Neural cell (in vitro differentiated cells): ENCODE data around the gene RHPN2. TPM values are rescaled to one million over a fixed set of nuclear protein-coding genes. Genes with fewer than 3 reads are reported as not detected.

Experiments
- H2AFZ ChIP-seq: fragments of 200-600, 300-800 bp; sonication (generic), shearing (Covaris generic); 2 replicates; pipeline ENCODE4 v1.6.0; 2014; ENCODE audit warnings: low read depth, mild to moderate bottlenecking, antibody characterized with exemption, low read length, moderate library complexity
- H3F3A ChIP-seq: fragments of 200-600 bp; shearing (Covaris generic); 2 replicates; pipeline ENCODE4 v1.6.1; 2016; ENCODE audit warnings: mild to moderate bottlenecking, moderate library complexity, mixed read lengths, antibody characterized with exemption, low read length; ENCODE audit not compliant: insufficient read depth, poor library complexity, severe bottlenecking
- H3K27ac ChIP-seq: fragments of 200-600, 300-800 bp; sonication (generic), shearing (Covaris generic); 2 replicates; pipeline ENCODE4 v1.5.1; 2014; ENCODE audit warnings: mild to moderate bottlenecking, low read length, moderate library complexity
- H3K27me3 ChIP-seq: fragments of 300-800, 200-600 bp; sonication (generic), shearing (Covaris generic); 2 replicates; pipeline ENCODE4 v1.6.0; 2014; ENCODE audit warnings: mild to moderate bottlenecking, low read depth, low read length, moderate library complexity; ENCODE audit not compliant: insufficient read depth
- H3K36me3 ChIP-seq: fragments of 300-800, 200-600 bp; sonication (generic), shearing (Covaris generic); 2 replicates; pipeline ENCODE4 v1.5.1; 2014; ENCODE audit warnings: mild to moderate bottlenecking, antibody characterized with exemption, low read length, moderate library complexity; ENCODE audit not compliant: insufficient read depth
- H3K4me2 ChIP-seq: fragments of 300-800, 200-600 bp; sonication (generic), shearing (Covaris generic); 2 replicates; pipeline ENCODE4 v1.6.0; 2014; ENCODE audit warnings: mild to moderate bottlenecking, low read length
- H3K4me3 ChIP-seq: fragments of 300-800, 200-600 bp; sonication (generic), shearing (Covaris generic); 2 replicates; pipeline ENCODE4 v1.5.1; 2014; ENCODE audit warnings: mild to moderate bottlenecking, low read length, moderate library complexity
- H3K79me2 ChIP-seq: fragments of 200-600 bp; shearing (Covaris generic); replicated peaks from 2 replicates; pipeline ENCODE4 v1.6.0; 2014; ENCODE audit warnings: mild to moderate bottlenecking, low read length, moderate library complexity; ENCODE audit not compliant: insufficient read depth
- H3K9ac ChIP-seq: fragments of 300-800, 200-600 bp; sonication (generic), shearing (Covaris generic); 2 replicates; pipeline ENCODE4 v1.6.1; 2016; ENCODE audit warnings: mild to moderate bottlenecking, low read length, mixed read lengths
- H3K9me2 ChIP-seq: fragments of 200-600 bp; shearing (Covaris generic); 2 replicates; pipeline ENCODE4 v1.6.1; 2016; ENCODE audit warnings: mild to moderate bottlenecking, low read length, mixed read lengths; ENCODE audit not compliant: insufficient read depth
- H3K9me3 ChIP-seq: fragments of 200-600, 300-800 bp; sonication (generic), shearing (Covaris generic); 2 replicates; pipeline ENCODE4 v1.6.1; 2016; ENCODE audit warnings: mild to moderate bottlenecking, mixed run types, low read length, moderate library complexity, mixed read lengths
- H4K20me1 ChIP-seq: fragments of 200-600 bp; shearing (Covaris generic); 2 replicates; pipeline ENCODE4 v1.6.1; 2016; ENCODE audit warnings: mild to moderate bottlenecking, mixed run types; ENCODE audit not compliant: insufficient read depth
- CTCF ChIP-seq: fragments of 450-650 bp; IDR thresholded peaks from 2 replicates; pipeline ENCODE4 v1.5.1; 2014; ENCODE audit warnings: antibody characterized with exemption, mild to moderate bottlenecking, moderate library complexity; ENCODE audit not compliant: poor library complexity, severe bottlenecking
- EP300 ChIP-seq: fragments of 450-650 bp; conservative IDR thresholded peaks from 2 replicates; pipeline ENCODE4 v1.6.1; 2014; ENCODE audit warnings: antibody characterized with exemption, mild to moderate bottlenecking, moderate library complexity; ENCODE audit not compliant: poor library complexity, severe bottlenecking
- EZH2 ChIP-seq: fragments of 200-600, 300-800 bp; shearing (Covaris generic), sonication (generic); IDR thresholded peaks from 2 replicates; pipeline ENCODE4 v1.6.1; 2014; ENCODE audit warnings: antibody characterized with exemption, low read length, borderline replicate concordance, mild to moderate bottlenecking; ENCODE audit not compliant: insufficient read depth, poor library complexity, severe bottlenecking
- MXI1 ChIP-seq: fragments of 450-650 bp; conservative IDR thresholded peaks from 2 replicates; pipeline ENCODE4 v1.6.1; 2014; ENCODE audit warnings: antibody characterized with exemption, mild to moderate bottlenecking; ENCODE audit not compliant: poor library complexity, severe bottlenecking
- POLR2AphosphoS5 ChIP-seq: IDR thresholded peaks from 2 replicates; pipeline ENCODE4 v1.6.1; 2012
- RAD21 ChIP-seq: fragments of 450-650 bp; conservative IDR thresholded peaks from 2 replicates; pipeline ENCODE4 v1.6.1; 2014; ENCODE audit warnings: antibody characterized with exemption, mild to moderate bottlenecking, moderate library complexity
- SMC3 ChIP-seq: fragments of 450-650 bp; conservative IDR thresholded peaks from 2 replicates; pipeline ENCODE4 v1.6.1; 2014; ENCODE audit warnings: antibody characterized with exemption, mild to moderate bottlenecking, moderate library complexity; ENCODE audit not compliant: poor library complexity
- TAF1 ChIP-seq: IDR thresholded peaks from 2 replicates; pipeline ENCODE4 v1.6.1; 2012; ENCODE audit warnings: low read depth
- polyA plus RNA-seq: library from polyadenylated mRNA; depleted of rRNA; stranded (reverse); fragments of >200 nt; gene quantifications from 2 replicates; pipeline ENCODE4 v1.2.3, GENCODE V29; 2014
- TF ChIP-seq, protein P1 (sequence below): IDR thresholded peaks from 2 replicates; pipeline ENCODE4 v1.6.1; 2012; ENCODE audit warnings: borderline replicate concordance

Gene RHPN2
- polyA plus RNA-seq, 1 donor from 2014 or later = 1.5 TPM

- H3K4me2 ChIP-seq = no peak overlapping the region
- H3K9me3 ChIP-seq = no peaks in the 10 kb centered on the region
- H2AFZ ChIP-seq = no peak overlapping the region
- H3K9ac ChIP-seq = no peak overlapping the region
- no peak overlapping the region for H3K27ac ChIP-seq
- H4K20me1 ChIP-seq = no peaks in the 10 kb centered on the region
- no peaks in the 10 kb centered on the region for H3K27me3 ChIP-seq
- no peaks in the 10 kb centered on the region for H3F3A ChIP-seq
- no peaks in the 10 kb centered on the region for H3K9me2 ChIP-seq
- peaks cover 4% of the 10 kb centered on the region for H3K36me3 ChIP-seq
- TF ChIP-seq TAF1 = no peak
- TF ChIP-seq, protein P1, sequence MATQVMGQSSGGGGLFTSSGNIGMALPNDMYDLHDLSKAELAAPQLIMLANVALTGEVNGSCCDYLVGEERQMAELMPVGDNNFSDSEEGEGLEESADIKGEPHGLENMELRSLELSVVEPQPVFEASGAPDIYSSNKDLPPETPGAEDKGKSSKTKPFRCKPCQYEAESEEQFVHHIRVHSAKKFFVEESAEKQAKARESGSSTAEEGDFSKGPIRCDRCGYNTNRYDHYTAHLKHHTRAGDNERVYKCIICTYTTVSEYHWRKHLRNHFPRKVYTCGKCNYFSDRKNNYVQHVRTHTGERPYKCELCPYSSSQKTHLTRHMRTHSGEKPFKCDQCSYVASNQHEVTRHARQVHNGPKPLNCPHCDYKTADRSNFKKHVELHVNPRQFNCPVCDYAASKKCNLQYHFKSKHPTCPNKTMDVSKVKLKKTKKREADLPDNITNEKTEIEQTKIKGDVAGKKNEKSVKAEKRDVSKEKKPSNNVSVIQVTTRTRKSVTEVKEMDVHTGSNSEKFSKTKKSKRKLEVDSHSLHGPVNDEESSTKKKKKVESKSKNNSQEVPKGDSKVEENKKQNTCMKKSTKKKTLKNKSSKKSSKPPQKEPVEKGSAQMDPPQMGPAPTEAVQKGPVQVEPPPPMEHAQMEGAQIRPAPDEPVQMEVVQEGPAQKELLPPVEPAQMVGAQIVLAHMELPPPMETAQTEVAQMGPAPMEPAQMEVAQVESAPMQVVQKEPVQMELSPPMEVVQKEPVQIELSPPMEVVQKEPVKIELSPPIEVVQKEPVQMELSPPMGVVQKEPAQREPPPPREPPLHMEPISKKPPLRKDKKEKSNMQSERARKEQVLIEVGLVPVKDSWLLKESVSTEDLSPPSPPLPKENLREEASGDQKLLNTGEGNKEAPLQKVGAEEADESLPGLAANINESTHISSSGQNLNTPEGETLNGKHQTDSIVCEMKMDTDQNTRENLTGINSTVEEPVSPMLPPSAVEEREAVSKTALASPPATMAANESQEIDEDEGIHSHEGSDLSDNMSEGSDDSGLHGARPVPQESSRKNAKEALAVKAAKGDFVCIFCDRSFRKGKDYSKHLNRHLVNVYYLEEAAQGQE = no peak
- TF ChIP-seq MXI1 = no peak
- no peak for TF ChIP-seq POLR2AphosphoS5
- TF ChIP-seq RAD21 = no peak
- no peak for TF ChIP-seq EZH2
- no peak for TF ChIP-seq EP300
- TF ChIP-seq CTCF = no peak
- TF ChIP-seq SMC3 = no peak
- no peaks in the 10 kb centered on the region for H3K79me2 ChIP-seq
- no peak overlapping the region for H3K4me3 ChIP-seq
These were observed 33.4 kb upstream of the RHPN2 start for GRCh38 chr19:33098055-33098534.

DNA sequence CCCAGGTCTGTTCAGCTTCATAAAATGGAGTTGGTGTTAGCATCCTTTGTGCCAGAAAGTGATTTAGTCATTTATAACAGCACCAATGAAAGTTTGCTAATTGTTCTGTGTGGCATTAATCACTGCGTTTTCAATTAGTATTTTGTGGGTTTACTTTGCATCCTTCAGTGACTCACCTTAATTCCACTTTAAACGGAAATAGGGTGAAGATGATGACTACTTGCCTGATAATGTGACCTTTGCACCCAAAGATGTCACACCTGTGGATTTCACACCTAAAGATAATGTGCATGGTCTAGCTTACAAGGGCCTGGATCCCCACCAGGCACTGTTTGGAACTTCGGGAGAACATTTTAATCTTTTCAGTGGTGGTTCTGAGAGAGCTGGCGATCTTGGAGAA is 31.3 kb upstream of the RHPN2 start:
- TF ChIP-seq SMC3 (no peak), MXI1 (no peak), POLR2AphosphoS5 (no peak), EZH2 (no peak), EP300 (no peak), CTCF (no peak), RAD21 (no peak), TAF1 (no peak)
- TF ChIP-seq, protein P1 = no peak
- no peak overlapping the region for H3K27ac ChIP-seq
- H3K9me2 ChIP-seq = no peaks in the 10 kb centered on the region
- no peak overlapping the region for H3K9ac ChIP-seq
- H3K27me3 ChIP-seq = no peaks in the 10 kb centered on the region
- H3K79me2 ChIP-seq = no peaks in the 10 kb centered on the region
- no peak overlapping the region for H3K4me3 ChIP-seq
- no peaks in the 10 kb centered on the region for H3F3A ChIP-seq
- no peak overlapping the region for H2AFZ ChIP-seq
- no peak overlapping the region for H3K4me2 ChIP-seq
- H3K36me3 ChIP-seq = peaks cover 4% of the 10 kb centered on the region
- no peaks in the 10 kb centered on the region for H3K9me3 ChIP-seq
- no peaks in the 10 kb centered on the region for H4K20me1 ChIP-seq
